ENCODE results near the gene FKBP11.

- TF ChIP-seq CTCF (IDR thresholded peaks at IDR 0.05) (no peak), POLR2A (IDR thresholded peaks at IDR 0.05) (no peak), EP300 (IDR thresholded peaks at IDR 0.05; ENCODE audit: low read depth) (no peak)
These were observed 44.0 kb upstream of the FKBP11 start for GRCh38 chr12:48969160-48969771.

Data from transverse colon (tissue), 3 donors.